Transverse colon (tissue), 4 donors: ENCODE results near the gene METTL24. TPM values are rescaled to one million over a fixed set of nuclear protein-coding genes. Genes with fewer than 3 reads are reported as not detected.
A peak's percentile ranks its signal among the peaks of the same experiment; 100 is the strongest.

Experiments
- DNase-seq: peaks from one replicate; pipeline ENCODE4 v3.0.0-alpha.2; 2019
- H3K27ac ChIP-seq, 4 donors: fragments of 200-600 bp; sonication (generic); 2 replicates each; pipeline ENCODE4 v1.5.1; 2016 to 2018; ENCODE audit warnings: inconsistent platforms in 4 of 4
- H3K27me3 ChIP-seq: fragments of 200-600 bp; sonication (generic); 2 replicates; pipeline ENCODE4 v1.5.1; 2017; ENCODE audit warnings: inconsistent platforms
- H3K36me3 ChIP-seq, 4 donors: fragments of 200-600 bp; sonication (generic); 2 replicates each; pipeline ENCODE4 v1.5.1; 2017 to 2019; ENCODE audit warnings: inconsistent platforms in 4 of 4
- H3K4me1 ChIP-seq, 4 donors: fragments of 200-600 bp; sonication (generic); 2 replicates each; pipeline ENCODE4 v1.5.1; 2017 to 2020; ENCODE audit warnings: inconsistent platforms in 4 of 4
- H3K4me3 ChIP-seq, 4 donors: fragments of 200-600 bp; sonication (generic); 1 replicate in 1 of 4; 2 replicates in 3 of 4; pipeline versions ENCODE4 v1.5.1 to v1.6.1; 2017 to 2019; ENCODE audit warnings: inconsistent platforms in 4 of 4
- H3K9me3 ChIP-seq, 2 donors: fragments of 200-600 bp; sonication (generic); 2 replicates each; pipeline ENCODE4 v1.5.1; 2017 to 2019; ENCODE audit warnings: inconsistent platforms in 2 of 2
- EP300 ChIP-seq: sonication (generic); formaldehyde crosslinking; IDR thresholded peaks from one replicate; pipeline ENCODE4 v1.6.1; 2017; ENCODE audit warnings: antibody characterized with exemption, low read depth
- POLR2A ChIP-seq: fragments of 450-650 bp; IDR thresholded peaks from one replicate; pipeline ENCODE4 v1.6.1; 2016; ENCODE audit warnings: antibody characterized with exemption, mild to moderate bottlenecking, moderate library complexity
- POLR2AphosphoS5 ChIP-seq, 3 donors: sonication (generic); formaldehyde crosslinking; IDR thresholded peaks; one replicate each; pipeline ENCODE4 v1.6.1; 2016; ENCODE audit warnings: antibody characterized with exemption in 3 of 3
- WGBS, 2 donors: methylation state at CpG; one replicate each; pipeline ENCODE4 v1.1.5; 2018; ENCODE audit warnings: low coverage in 1 of 2; 5-methylcytosine and 5-hydroxymethylcytosine counted together
- in situ Hi-C, 4 donors: fragments of 200-750 bp; cut with MboI; loops; one replicate each; pipeline versions ENCODE4 v1.15.0 to v1.15.1; 2017; ENCODE audit warnings: low sequenced_read_pairs in 3 of 4, low pct_ligation_motif_present in 1 of 4, low pct_unique_long_range_greater_than_20kb in 1 of 4
- intact Hi-C: fragments of 100-400 bp; cut with DNase I; formaldehyde crosslinking; loops from one replicate; pipeline ENCODE4 v1.15.1; 2023; ENCODE audit warnings: low total_unique reads
- total RNA-seq, 4 donors: library from RNA; depleted of rRNA; stranded (reverse); fragments of >200 nt; gene quantifications; one replicate each; pipeline ENCODE4 v1.1.0, GENCODE V29; 2016
- TF ChIP-seq, protein P1 (sequence below), 5 experiments: fragments of 200-600 bp in 3 of 5; fragments of 450-650 bp in 2 of 5; sonication (generic) in 3 of 5; IDR thresholded peaks; 1 replicate in 2 of 5; 2 replicates in 3 of 5; pipeline ENCODE4 v1.5.1; 2016 to 2017; ENCODE audit warnings: antibody characterized with exemption in 5 of 5, inconsistent platforms in 3 of 5, mild to moderate bottlenecking in 2 of 5, moderate library complexity in 1 of 5

METTL24 gene
- total RNA-seq, 4 donors from 2014 or later = 1.4 to 59.9 (median 14.7) TPM

DNA sequence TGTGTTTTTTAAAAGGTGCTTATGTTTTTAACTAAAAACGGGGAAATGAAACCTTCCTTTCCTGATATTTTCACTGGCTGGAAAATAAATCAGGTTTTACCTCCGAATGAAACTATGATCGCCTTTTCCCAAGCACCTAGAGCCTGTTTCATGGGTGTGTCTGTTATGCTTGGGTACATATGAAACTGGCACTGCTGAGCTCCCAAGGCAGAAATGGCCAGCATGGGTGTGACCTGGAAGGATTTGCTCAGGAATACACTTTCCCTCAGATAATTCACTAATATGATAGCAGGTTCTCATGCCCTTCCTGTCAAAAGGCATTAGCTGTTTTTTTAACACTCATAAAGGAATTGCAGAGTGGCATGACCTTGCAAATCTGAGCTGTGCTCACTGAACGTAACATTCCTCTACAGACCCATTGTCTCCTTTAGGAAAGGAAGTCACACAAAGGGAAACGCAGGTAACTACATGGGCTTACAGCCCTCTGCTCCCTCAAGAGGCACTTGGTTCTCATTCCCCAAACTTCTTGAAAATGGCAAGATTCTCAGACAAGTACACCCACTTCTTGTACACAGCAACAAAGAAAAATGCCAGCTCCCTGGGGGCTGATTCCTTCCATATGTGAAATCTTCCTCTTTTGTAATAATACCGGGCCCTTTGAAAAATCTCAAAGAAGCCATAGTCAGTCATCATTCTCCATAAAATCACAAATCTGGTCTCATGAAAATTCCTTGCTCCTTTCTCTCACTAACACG lies 72.7 kb downstream of the METTL24 start:
- no peaks in the 10 kb centered on the region for H3K9me3 ChIP-seq
- peak overlapping the region in 3 of 4 donors; percentile 11 to 50 (median 22) for H3K27ac ChIP-seq
- intact Hi-C loops (no loop called here), in situ Hi-C loops (no loop called here)
- H3K27me3 ChIP-seq = no peaks in the 10 kb centered on the region
- WGBS, 2 donors = 69 to 80% methylated on average over 6 to 7 of the region's 7 CpGs
- no peaks in the 10 kb centered on the region for H3K36me3 ChIP-seq
- no peak overlapping the region for H3K4me3 ChIP-seq
- TF ChIP-seq, protein P1, sequence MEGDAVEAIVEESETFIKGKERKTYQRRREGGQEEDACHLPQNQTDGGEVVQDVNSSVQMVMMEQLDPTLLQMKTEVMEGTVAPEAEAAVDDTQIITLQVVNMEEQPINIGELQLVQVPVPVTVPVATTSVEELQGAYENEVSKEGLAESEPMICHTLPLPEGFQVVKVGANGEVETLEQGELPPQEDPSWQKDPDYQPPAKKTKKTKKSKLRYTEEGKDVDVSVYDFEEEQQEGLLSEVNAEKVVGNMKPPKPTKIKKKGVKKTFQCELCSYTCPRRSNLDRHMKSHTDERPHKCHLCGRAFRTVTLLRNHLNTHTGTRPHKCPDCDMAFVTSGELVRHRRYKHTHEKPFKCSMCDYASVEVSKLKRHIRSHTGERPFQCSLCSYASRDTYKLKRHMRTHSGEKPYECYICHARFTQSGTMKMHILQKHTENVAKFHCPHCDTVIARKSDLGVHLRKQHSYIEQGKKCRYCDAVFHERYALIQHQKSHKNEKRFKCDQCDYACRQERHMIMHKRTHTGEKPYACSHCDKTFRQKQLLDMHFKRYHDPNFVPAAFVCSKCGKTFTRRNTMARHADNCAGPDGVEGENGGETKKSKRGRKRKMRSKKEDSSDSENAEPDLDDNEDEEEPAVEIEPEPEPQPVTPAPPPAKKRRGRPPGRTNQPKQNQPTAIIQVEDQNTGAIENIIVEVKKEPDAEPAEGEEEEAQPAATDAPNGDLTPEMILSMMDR (IDR thresholded peaks at IDR 0.05) = no peak
- no peak for TF ChIP-seq POLR2A
- no peak for TF ChIP-seq POLR2AphosphoS5 (IDR thresholded peaks at IDR 0.05)
- TF ChIP-seq EP300 = no peak
- DNase-seq = peak; percentile 55
- peaks cover 3 to 30% (median 11%) of the 10 kb centered on the region in 4 donors for H3K4me1 ChIP-seq

GRCh38 chr6:110284855-110285254 lies 73.3 kb downstream of the METTL24 start:
- H3K27ac ChIP-seq = peak overlapping the region in 3 of 4 donors; percentile 11 to 50 (median 22)
- intact Hi-C loops (no loop called here), in situ Hi-C loops (no loop called here)
- peaks cover 3 to 30% (median 11%) of the 10 kb centered on the region in 4 donors for H3K4me1 ChIP-seq
- no peak overlapping the region for H3K4me3 ChIP-seq
- H3K9me3 ChIP-seq = no peaks in the 10 kb centered on the region
- no peak for DNase-seq
- TF ChIP-seq POLR2A (no peak), POLR2AphosphoS5 (IDR thresholded peaks at IDR 0.05) (no peak), EP300 (no peak)
- TF ChIP-seq, protein P1 (IDR thresholded peaks at IDR 0.05) = no peak
- no peaks in the 10 kb centered on the region for H3K36me3 ChIP-seq
- no peaks in the 10 kb centered on the region for H3K27me3 ChIP-seq

DNA sequence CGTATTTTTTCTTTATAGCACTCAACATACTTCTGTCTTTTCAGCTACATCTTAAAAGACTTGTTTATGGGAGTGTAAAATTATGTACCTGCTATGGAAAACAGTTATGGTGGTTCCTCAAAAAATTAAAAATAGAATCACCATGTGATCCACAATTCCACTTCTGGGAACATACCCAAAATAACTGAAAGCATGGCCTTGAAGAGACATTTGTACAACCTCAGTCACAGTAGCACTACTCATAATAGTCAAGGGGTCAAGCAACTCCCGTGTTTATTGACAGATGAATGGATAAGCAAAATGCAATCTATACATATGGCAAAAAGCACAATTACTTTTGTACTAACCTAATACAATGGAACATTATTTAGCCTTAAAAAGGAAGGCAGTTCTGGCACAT lies 74.5 kb downstream of the METTL24 start:
- H3K27ac ChIP-seq = no peak overlapping the region

GRCh38 chr6:110282412-110282811 lies 75.7 kb downstream of the METTL24 start:
- WGBS, 2 donors = 88% methylated on average over 1 of the region's 1 CpG; no CpG with 5 or more reads in 1 of the 2 donors
- H3K27ac ChIP-seq = no peak overlapping the region
- no peak for TF ChIP-seq EP300
- in situ Hi-C loops = no loop called here
- DNase-seq = no peak
- no peak overlapping the region for H3K4me3 ChIP-seq
- H3K27me3 ChIP-seq = no peaks in the 10 kb centered on the region
- peaks cover 3 to 22% (median 7%) of the 10 kb centered on the region in 4 donors for H3K4me1 ChIP-seq
- H3K36me3 ChIP-seq = no peaks in the 10 kb centered on the region
- no peaks in the 10 kb centered on the region for H3K9me3 ChIP-seq
- intact Hi-C loops = no loop called here

More for the DNA sequence above, 74.5 kb downstream of the METTL24 start:
- Histone ChIP-seq H3K36me3 (no peaks in the 10 kb centered on the region), H3K9me3 (no peaks in the 10 kb centered on the region), H3K4me1 (peaks cover 3 to 30% (median 11%) of the 10 kb centered on the region in 4 donors), H3K4me3 (no peak overlapping the region), H3K27me3 (no peaks in the 10 kb centered on the region)
- DNase-seq = no peak
- no peak for TF ChIP-seq POLR2AphosphoS5 (IDR thresholded peaks at IDR 0.05)
- TF ChIP-seq, protein P1 (IDR thresholded peaks at IDR 0.05) = no peak
- no peak for TF ChIP-seq EP300
- TF ChIP-seq POLR2A = no peak
- intact Hi-C loops (no loop called here), in situ Hi-C loops (no loop called here)
- 69 to 75% methylated on average over 2 of the region's 2 CpGs for WGBS, 2 donors
